ELR (cell line): Measurements from ENCODE around the gene FGD6.
"Not testable (repeated sequence)": the region's sequence is repeated elsewhere in the genome, so short reads cannot be mapped to it uniquely, and the experiment has no call there.

Experiments
- DNase-seq: peaks from one replicate; pipeline ENCODE4 v3.0.0-alpha.2; 2015; ENCODE audit warnings: low read depth

The FGD6 gene

GRCh38 chr12:95217377-95218149 is at the start of gene FGD6, which contains the start of gene VEZT:
FGD6 (minus strand) TSS chr12:95217467; CDS start chr12:95217240, 227 bp downstream.
VEZT (plus strand) TSS chr12:95217807; CDS start chr12:95217851, 44 bp downstream.
- peak; percentile 99 for DNase-seq

GRCh38 chr12:95266254-95266653 is 49.0 kb upstream of the FGD6 start:
- no peak for DNase-seq

GRCh38 chr12:95265765-95266164 is 48.5 kb upstream of the FGD6 start:
- DNase-seq = no peak

- DNase-seq = peak; percentile 50
Observed at GRCh38 chr12:95262808-95263207, 45.5 kb upstream of the FGD6 start.

GRCh38 chr12:95261109-95261508 is 43.8 kb upstream of the FGD6 start:
- DNase-seq = no peak

GRCh38 chr12:95259368-95259767 is 42.1 kb upstream of the FGD6 start:
- DNase-seq = no peak

- peak; percentile 17 for DNase-seq
Observed at GRCh38 chr12:95258803-95259202, 41.5 kb upstream of the FGD6 start.

- peak; percentile 70 for DNase-seq
Observed at GRCh38 chr12:95258151-95258550, 40.9 kb upstream of the FGD6 start.

- DNase-seq = no peak
Observed at GRCh38 chr12:95257541-95257940, 40.3 kb upstream of the FGD6 start.

- DNase-seq = no peak
Observed at GRCh38 chr12:95253386-95253785, 36.1 kb upstream of the FGD6 start.

- no peak for DNase-seq
Observed at GRCh38 chr12:95248604-95249360, 31.5 kb upstream of the FGD6 start.

- DNase-seq = no peak
Observed at GRCh38 chr12:95248095-95248494, 30.8 kb upstream of the FGD6 start.

- DNase-seq = no peak
Observed at GRCh38 chr12:95244350-95244749, 27.1 kb upstream of the FGD6 start.

GRCh38 chr12:95243497-95244183 is 26.4 kb upstream of the FGD6 start:
- DNase-seq = no peak

GRCh38 chr12:95241761-95242506 is 24.7 kb upstream of the FGD6 start:
- DNase-seq = no peak

- not testable (repeated sequence) for DNase-seq
Observed at GRCh38 chr12:95241138-95241537, 23.9 kb upstream of the FGD6 start.

GRCh38 chr12:95240556-95240955 is 23.3 kb upstream of the FGD6 start:
- no peak for DNase-seq

- DNase-seq = not testable (repeated sequence)
Observed at GRCh38 chr12:95239835-95240234, 22.6 kb upstream of the FGD6 start.

- no peak for DNase-seq
Observed at GRCh38 chr12:95239216-95239615, 21.9 kb upstream of the FGD6 start.

- DNase-seq = no peak
Observed at GRCh38 chr12:95238150-95238549, 20.9 kb upstream of the FGD6 start.

GRCh38 chr12:95237315-95237714 is 20.0 kb upstream of the FGD6 start:
- no peak for DNase-seq

- DNase-seq = not testable (repeated sequence)
Observed at GRCh38 chr12:95235621-95236020, 18.4 kb upstream of the FGD6 start.
